Stimulated activated CD4-positive, alpha-beta T cell treated with anti-CD3 and anti-CD28 coated beads, Interleukin-4, amount 100 ng/mL, for 1 hour (primary cell): ENCODE results near the gene PARK7.

Experiments used
- DNase-seq: peaks from one replicate; pipeline ENCODE4 v3.0.0-alpha.2; 2020

The PARK7 gene

GRCh38 chr1:7985851-7986612, 24.5 kb downstream of the PARK7 start:
- DNase-seq: no peak

- no peak for DNase-seq
Measured at GRCh38 chr1:7987528-7987927, 26.0 kb downstream of the PARK7 start.

- DNase-seq: no peak
Measured at GRCh38 chr1:7988576-7988975, 27.1 kb downstream of the PARK7 start.

GRCh38 chr1:7989762-7990428, 28.4 kb downstream of the PARK7 start:
- DNase-seq: no peak

GRCh38 chr1:7991504-7992440, 30.3 kb downstream of the PARK7 start:
- DNase-seq: no peak

GRCh38 chr1:7992885-7993284, 31.4 kb downstream of the PARK7 start:
- no peak for DNase-seq

- DNase-seq: no peak
Measured at GRCh38 chr1:7993593-7994479, 32.3 kb downstream of the PARK7 start.

- DNase-seq: no peak
Measured at GRCh38 chr1:7994827-7995226, 33.3 kb downstream of the PARK7 start.

- no peak for DNase-seq
Measured at GRCh38 chr1:7995437-7995836, 33.9 kb downstream of the PARK7 start.

GRCh38 chr1:8002329-8002910, 40.9 kb downstream of the PARK7 start:
- DNase-seq: no peak

- no peak for DNase-seq
Measured at GRCh38 chr1:8002921-8003320, 41.4 kb downstream of the PARK7 start.

GRCh38 chr1:8003438-8004112, 42.1 kb downstream of the PARK7 start:
- DNase-seq: no peak

- no peak for DNase-seq
Measured at GRCh38 chr1:8004113-8004802, 42.7 kb downstream of the PARK7 start.

GRCh38 chr1:8004803-8005573, 43.5 kb downstream of the PARK7 start:
- no peak for DNase-seq

GRCh38 chr1:8006037-8006963, 44.8 kb downstream of the PARK7 start:
- no peak for DNase-seq

GRCh38 chr1:8009043-8010002, 47.8 kb downstream of the PARK7 start:
- DNase-seq: no peak

GRCh38 chr1:8010080-8010664, 48.7 kb downstream of the PARK7 start:
- DNase-seq: no peak
